Kasumi-1 (cell line): ENCODE measurements around the gene DVL3.

ENCODE experiments used
- DNase-seq, 2 experiments: peaks; one replicate each; lab custom pipeline; 2025; lab: John Stamatoyannopoulos, UW

Gene DVL3

DNA sequence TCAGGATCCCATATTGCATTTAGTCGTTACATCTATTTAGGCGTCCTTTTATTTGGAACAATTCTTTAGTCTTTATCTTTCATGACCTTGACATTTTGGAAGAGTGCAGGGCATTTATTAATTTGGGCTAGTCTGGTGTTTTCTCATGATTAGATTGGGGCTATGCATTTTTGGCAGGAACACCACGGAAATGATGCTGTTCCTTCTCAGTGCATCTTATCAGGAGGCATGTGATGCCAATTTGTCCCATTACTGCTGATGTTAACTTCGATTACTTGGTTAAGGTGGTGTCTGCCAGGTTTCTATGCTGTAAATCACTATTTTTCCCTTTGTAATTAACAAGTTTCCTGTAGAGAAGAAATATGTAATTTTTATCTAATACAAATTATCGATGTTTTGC is 56.1 kb downstream of the DVL3 start:
- no peak for DNase-seq

DNA sequence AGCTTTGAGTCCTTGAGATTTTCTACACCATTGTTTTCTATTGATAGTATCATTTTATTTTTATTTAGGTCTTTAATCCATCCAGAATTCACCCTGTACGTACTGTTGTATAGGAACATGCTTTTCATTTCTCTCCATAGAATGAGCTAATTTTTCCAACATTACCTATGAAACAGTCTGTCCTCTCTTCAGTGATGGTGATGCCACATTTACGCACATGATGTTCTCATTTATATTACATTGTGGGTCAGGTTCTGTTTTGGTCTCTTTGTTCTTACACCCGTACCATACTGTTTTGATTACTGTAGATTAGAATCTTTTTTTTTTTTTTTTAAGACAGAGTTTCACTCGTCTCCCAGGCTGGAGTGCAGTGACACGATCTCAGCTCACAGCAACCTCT is 56.5 kb downstream of the DVL3 start:
- no peak for DNase-seq

DNA sequence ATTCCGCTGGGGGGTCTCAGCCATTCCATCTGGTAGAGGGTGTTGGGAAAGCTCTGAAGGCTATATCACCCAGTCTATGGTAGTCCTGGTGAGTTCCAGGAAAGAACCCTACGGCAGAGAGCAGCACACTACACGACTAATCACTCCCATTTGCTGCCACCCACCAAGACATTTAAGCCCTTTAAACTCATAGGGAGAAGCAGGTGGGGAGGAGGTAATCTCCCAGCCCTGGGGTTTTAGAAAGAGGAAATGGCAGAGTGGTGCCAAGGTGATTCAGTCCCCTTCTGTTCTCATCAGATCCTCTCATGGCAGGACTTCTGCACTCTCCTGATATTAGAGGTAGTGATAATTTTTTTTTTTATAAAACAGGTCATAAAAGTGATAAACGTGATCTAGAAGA is 63.6 kb downstream of the DVL3 start:
- no peak for DNase-seq

DNA sequence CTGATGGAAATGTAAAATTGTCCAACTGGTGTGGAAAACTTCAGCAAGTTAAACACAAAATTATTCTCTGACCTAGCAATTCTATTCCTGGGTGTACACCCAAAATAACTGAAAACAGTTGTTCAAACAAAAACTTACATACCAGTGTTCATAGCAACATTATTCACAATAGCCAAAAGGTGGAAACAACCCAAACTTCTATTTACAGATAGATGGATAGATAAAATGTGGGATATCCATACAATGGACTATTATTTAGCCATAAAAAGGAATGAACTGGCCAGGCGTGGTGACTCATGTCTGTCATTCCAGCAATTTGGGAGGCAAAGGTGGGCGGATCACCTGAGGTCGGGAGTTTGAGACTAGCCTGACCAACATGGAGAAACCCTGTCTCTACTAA is 67.3 kb downstream of the DVL3 start:
- DNase-seq, result no peak
